ENCODE data around the gene RRP12. TPM values are rescaled to one million over a fixed set of nuclear protein-coding genes. Genes with fewer than 3 reads are reported as not detected.

RRP12 gene
- total and polyA plus RNA-seq, 2 of the 4 experiments (the other 2 are of a cell fraction) = 21.5 to 23.3 TPM

- TF ChIP-seq RFX5 (IDR thresholded peaks at IDR 0.05; ENCODE audit: low read depth, low read length) (no peak), USF2 (IDR thresholded peaks at IDR 0.05; ENCODE audit: low read depth, low read length) (peak; percentile 85)
Observed at GRCh38 chr10:97445722-97446639, 44.8 kb upstream of the RRP12 start, which contains the start of the genes EXOSC1 and ZDHHC16 (continued).

DNA sequence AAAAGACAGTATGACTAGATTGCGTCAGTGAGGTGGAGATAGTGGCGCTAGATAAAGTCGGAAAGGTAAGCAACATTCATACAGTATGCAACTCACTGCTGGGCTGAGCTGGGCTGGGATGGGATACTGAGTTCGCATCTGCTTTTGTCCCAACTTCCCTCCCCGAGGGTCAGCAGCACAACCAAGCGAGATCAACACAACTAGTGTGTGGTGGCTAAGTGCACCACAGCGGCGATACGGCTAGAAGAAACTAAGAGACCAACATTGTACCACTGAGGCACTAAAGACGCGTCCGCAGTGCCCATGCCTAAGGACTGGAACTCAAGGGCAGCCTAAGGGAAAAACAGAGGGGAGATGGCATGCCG, 44.2 kb upstream of the RRP12 start:
- no TSS peak for BruUV-seq (replicated peaks)
- H2BK120ac ChIP-seq (ENCODE audit: low read depth, low read length) = no peak overlapping the region
- H3K56ac ChIP-seq (ENCODE audit: extremely low read depth, insufficient read depth, low read length) = peak overlapping the region; percentile 72
- peak overlapping the region; percentile 84 for H3K4me3 ChIP-seq (ENCODE audit: insufficient read depth, low read depth, low read length)
- in situ Hi-C loops (cut with MboI; ENCODE audit: low sequenced_read_pairs) = no loop called here
- H4K5ac ChIP-seq (ENCODE audit: low read depth, low read length) = peak overlapping the region; percentile 24
- TF ChIP-seq CEBPB (IDR thresholded peaks at IDR 0.05; ENCODE audit: low read depth, low read length) (peak; percentile 13; the same call in 1 of the 2 replicates), FOS (IDR thresholded peaks at IDR 0.05; ENCODE audit: low read depth, low read length) (no peak)
- H3K79me1 ChIP-seq (ENCODE audit: low read depth in 1 of 2, low read length in 2 of 2) = peaks cover 34 to 57% of the 10 kb centered on the region in 2 experiments
- peaks cover 12% of the 10 kb centered on the region; the same call in 1 of the 2 replicates for H4K20me1 ChIP-seq (ENCODE audit: insufficient read depth, low read length)
- H2BK5ac ChIP-seq (ENCODE audit: low read depth, low read length, poor library complexity, severe bottlenecking) = peak overlapping the region; percentile 37
- peak overlapping the region; percentile 91 for H2AK9ac ChIP-seq (replicated peaks; ENCODE audit: low read depth, low read length, poor library complexity)
- H4K8ac ChIP-seq (ENCODE audit: low read depth in 2 of 2, low read length in 2 of 2) = peak overlapping the region; percentile 82 to 89
- H2BK15ac ChIP-seq (ENCODE audit: low read depth, low read length) = no peak overlapping the region
- peak overlapping the region; percentile 97 for H2AFZ ChIP-seq (replicated peaks; ENCODE audit: low read length, poor library complexity)
- peaks cover 7% of the 10 kb centered on the region; the same call in 1 of the 2 replicates for H3K9me1 ChIP-seq (ENCODE audit: insufficient read depth, low read length)
- peak overlapping the region; percentile 78 for H3K4ac ChIP-seq (ENCODE audit: low read depth, low read length)
- peaks cover 5% of the 10 kb centered on the region; the same call in 1 of the 2 replicates for H3K4me1 ChIP-seq (ENCODE audit: control insufficient read depth, insufficient read depth, low read length)
- dilution Hi-C loops (cut with HindIII; ENCODE audit: low sequenced_read_pairs, unreplicated experiment) = no loop called here
- POLR2A ChIA-PET (ENCODE audit: unreplicated experiment) = no interaction called here
- no peak for DNase-seq
- peak overlapping the region; percentile 68 for H3K23ac ChIP-seq (ENCODE audit: low read depth, low read length)
- intact Hi-C loops (cut with micrococcal nuclease) = loop anchor here (2.0 kb wide), 1 partner anchor 19 kb away; the partner anchor contains the start of gene PGAM1
- H3K9ac ChIP-seq (ENCODE audit: low read depth, low read length) = peak overlapping the region; percentile 93
- H3K27me3 ChIP-seq (ENCODE audit: control insufficient read depth, insufficient read depth, low read length) = no peaks in the 10 kb centered on the region
- H3K4me2 ChIP-seq (ENCODE audit: low read depth, low read length) = peak overlapping the region; percentile 99
- H2AK5ac ChIP-seq (ENCODE audit: low read depth, low read length) = peak overlapping the region; percentile 16
- H3K14ac ChIP-seq (replicated peaks; ENCODE audit: low read depth, low read length) = peak overlapping the region; percentile 11
- ATAC-seq (ENCODE audit: low read depth) = peak; percentile 14
- no peak overlapping the region for H2BK20ac ChIP-seq (ENCODE audit: low read depth, low read length)
- peak overlapping the region; percentile 36 for H4K91ac ChIP-seq (ENCODE audit: insufficient read depth, low read depth, low read length)
- CTCF ChIA-PET = no interaction called here
- H3K27ac ChIP-seq (ENCODE audit: insufficient read depth, low read length) = peak overlapping the region; percentile 67
- H3K9me3 ChIP-seq (ENCODE audit: control insufficient read depth, insufficient read depth, low read length) = no peaks in the 10 kb centered on the region
- H3K18ac ChIP-seq (ENCODE audit: low read depth, low read length) = no peak overlapping the region
- peaks cover 9% of the 10 kb centered on the region; the same call in 1 of the 2 replicates for H3K36me3 ChIP-seq (ENCODE audit: control insufficient read depth, insufficient read depth, low read length)
- no CpG with 5 or more reads among the region's 13 CpGs for WGBS, 2 experiments (ENCODE audit: extremely low coverage in 2 of 2, insufficient read length in 1 of 2)

Measured in IMR-90 (cell line).